HepG2 (cell line): ENCODE data around the gene COX15. TPM values are rescaled to one million over a fixed set of nuclear protein-coding genes. Genes with fewer than 3 reads are reported as not detected.

ENCODE experiments used
- ATAC-seq: fragments of 200-7000 bp; cut with Tn5 transposase; 3 replicates; pipeline ENCODE4 v1.9.1; 2020; ENCODE audit warnings: mild to moderate bottlenecking, moderate library complexity
- Bru-seq: library from RNA; stranded (reverse); fragments of 400-500 nt; gene quantifications from one replicate; lab custom pipeline; 2021; lab: Mats Ljungman, UMichigan
- BruChase-seq, 2 experiments: library from RNA; stranded (reverse); fragments of 400-500 nt; gene quantifications; one replicate each; lab custom pipeline; 2021; lab: Mats Ljungman, UMichigan
- BruUV-seq: library from RNA; stranded (reverse); fragments of 400-500 nt; replicated peaks from 2 replicates; lab custom pipeline; 2021; lab: Mats Ljungman, UMichigan
- CTCF ChIA-PET: fragments of 300-600 bp; formaldehyde crosslinking; extraction: SDS; loops from one replicate; lab custom pipeline; 2021; ENCODE audit warnings: low total read pairs, inconsistent platforms, low intra/inter-chr PET ratio; lab: Yijun Ruan, JAX
- POLR2A ChIA-PET: fragments of 350-600 bp; sonication (Branson Sonifier 250); formaldehyde crosslinking; loops from one replicate; lab custom pipeline; 2020; ENCODE audit warnings: antibody characterized with exemption, inconsistent platforms; lab: Yijun Ruan, JAX
- DNase-seq: peaks from one replicate; pipeline ENCODE4 v3.0.0-alpha.2; 2015; ENCODE audit warnings: low spot score
- FAIRE-seq: peaks from 3 replicates; lab custom pipeline; 2011; peaks lifted over from hg19 to GRCh38; lab: Jason Lieb, UNC
- H2AFZ ChIP-seq: one replicate; pipeline ENCODE4 v1.6.1; 2011; ENCODE audit warnings: low read length, inconsistent platforms
- H3K27ac ChIP-seq: fragments of 300-600 bp; 3 replicates; pipeline ENCODE4 v1.8.0; 2011; ENCODE audit warnings: mixed run types, mild to moderate bottlenecking, mixed read lengths, low read length, inconsistent platforms; ENCODE audit not compliant: insufficient read depth; ENCODE audit errors: extremely low read length
- H3K27me3 ChIP-seq, 2 experiments: fragments of 200-600 bp in 1 of 2; 2 replicates in 1 of 2; 3 replicates in 1 of 2; pipeline versions ENCODE4 v1.6.0 to v1.8.0; 2011; ENCODE audit warnings: low read length in 2 of 2, mild to moderate bottlenecking in 2 of 2, moderate library complexity in 2 of 2, inconsistent platforms in 1 of 2; ENCODE audit not compliant: insufficient read depth in 2 of 2, control insufficient read depth in 1 of 2
- H3K36me3 ChIP-seq, 2 experiments: fragments of 200-600 bp in 1 of 2; replicated peaks in 1 of 2; 2 replicates in 1 of 2; 3 replicates in 1 of 2; pipeline versions ENCODE4 v1.5.1 to v1.8.0; 2011; ENCODE audit warnings: low read length in 2 of 2, inconsistent platforms in 1 of 2; ENCODE audit not compliant: insufficient read depth in 2 of 2, control insufficient read depth in 1 of 2
- H3K4me1 ChIP-seq: 2 replicates; pipeline ENCODE4 v1.5.1; 2012; ENCODE audit warnings: low read length, inconsistent platforms; ENCODE audit not compliant: insufficient read depth
- H3K4me2 ChIP-seq: 2 replicates; pipeline ENCODE4 v1.6.0; 2011; ENCODE audit warnings: low read depth, low read length, inconsistent platforms
- H3K4me3 ChIP-seq, 3 experiments: fragments of 200-600 bp in 1 of 3; sonication (generic), shearing (Covaris generic) in 1 of 3; replicated peaks in 1 of 3; 2 replicates each; pipeline ENCODE4 v1.5.1; 2011 to 2016; ENCODE audit warnings: low read length in 3 of 3, inconsistent platforms in 2 of 3, low read depth in 2 of 3, mild to moderate bottlenecking in 2 of 3, control low read depth in 1 of 3, mixed read lengths in 1 of 3; ENCODE audit not compliant: insufficient read depth in 1 of 3
- H3K79me2 ChIP-seq: one replicate; pipeline ENCODE4 v1.6.1; 2011; ENCODE audit warnings: low read length, inconsistent platforms; ENCODE audit not compliant: insufficient read depth
- H3K9ac ChIP-seq: 2 replicates; pipeline ENCODE4 v1.6.0; 2011; ENCODE audit warnings: mild to moderate bottlenecking, low read depth, low read length, inconsistent platforms; ENCODE audit not compliant: insufficient read depth
- H3K9me3 ChIP-seq: 2 replicates; pipeline ENCODE4 v1.5.1; 2012; ENCODE audit warnings: mild to moderate bottlenecking, low read length
- H4K20me1 ChIP-seq: 2 replicates; pipeline ENCODE4 v1.6.0; 2011; ENCODE audit warnings: inconsistent platforms, mild to moderate bottlenecking, low read length, moderate library complexity; ENCODE audit not compliant: insufficient read depth
- ATF6 ChIP-seq: sonication (generic); formaldehyde crosslinking; conservative IDR thresholded peaks from 2 replicates; pipeline ENCODE4 v1.4.0; 2020; ENCODE audit warnings: missing genetic modification reagents
- ATF7 ChIP-seq, 2 experiments: fragments of 450-650 bp in 1 of 2; sonication (generic) in 1 of 2; formaldehyde crosslinking in 1 of 2; IDR thresholded peaks; 2 replicates each; pipeline versions ENCODE4 v1.4.0 to v1.6.1; 2016 to 2020; ENCODE audit warnings: antibody characterized with exemption in 1 of 2, mild to moderate bottlenecking in 1 of 2, missing genetic modification reagents in 1 of 2
- BCLAF1 ChIP-seq: fragments of 450-650 bp; IDR thresholded peaks from 2 replicates; pipeline ENCODE4 v1.6.1; 2017; ENCODE audit warnings: mild to moderate bottlenecking
- DDIT3 ChIP-seq: sonication (generic); formaldehyde crosslinking; IDR thresholded peaks from 2 replicates; pipeline ENCODE4 v1.4.0; 2020; ENCODE audit warnings: mild to moderate bottlenecking, missing genetic modification reagents
- FOXP1 ChIP-seq, 2 experiments: fragments of 450-650 bp in 1 of 2; IDR thresholded peaks; 2 replicates each; pipeline ENCODE4 v1.6.1; 2017 to 2018; ENCODE audit warnings: antibody characterized with exemption in 1 of 2
- RBM22 ChIP-seq: fragments of 200-400 bp; formaldehyde crosslinking; optimal IDR thresholded peaks from 2 replicates; pipeline ENCODE3; 2017; ENCODE audit warnings: mild to moderate bottlenecking, low read length, moderate library complexity
- RFX3 ChIP-seq: IDR thresholded peaks from 2 replicates; pipeline ENCODE4 v1.6.1; 2016; ENCODE audit warnings: missing biosample characterization, missing genetic modification reagents
- SCMH1 ChIP-seq: sonication (generic); formaldehyde crosslinking; IDR thresholded peaks from 2 replicates; pipeline ENCODE4 v1.9.0; 2021; ENCODE audit warnings: missing genetic modification reagents, mild to moderate bottlenecking, borderline replicate concordance
- TOPORS ChIP-seq: sonication (generic); formaldehyde crosslinking; IDR thresholded peaks from 2 replicates; pipeline ENCODE4 v1.8.0; 2023; ENCODE audit warnings: mild to moderate bottlenecking, missing genetic modification reagents
- ZBTB1 ChIP-seq: sonication (generic); formaldehyde crosslinking; IDR thresholded peaks from 2 replicates; pipeline ENCODE4 v1.4.0; 2020; ENCODE audit warnings: missing genetic modification reagents, borderline replicate concordance
- WGBS: methylation state at CpG from one replicate; pipeline ENCODE4 v1.1.6; 2017; ENCODE audit warnings: low lambda C conversion rate; 5-methylcytosine and 5-hydroxymethylcytosine counted together
- in situ Hi-C: cut with HindIII; loops from 2 replicates; pipeline ENCODE4 v1.10.0; 2017; ENCODE audit warnings: low pct_unique_long_range_greater_than_20kb; ENCODE audit not compliant: extremely low pct_ligation_motif_present
- intact Hi-C: fragments of 100-400 bp; cut with micrococcal nuclease; formaldehyde crosslinking; loops from one replicate; pipeline ENCODE4 v1.10.0; 2022; ENCODE audit not compliant: unreplicated experiment
- long read RNA-seq, 2 experiments: library from RNA in 1 of 2; library from polyadenylated mRNA in 1 of 2; stranded (forward) in 1 of 2; unstranded in 1 of 2; transcript quantifications; one replicate each; pipeline ENCODE4 v2.0.0, GENCODE V29; 2019 to 2022
- polyA minus RNA-seq, 3 experiments: library from RNA; depleted of rRNA, polyadenylated mRNA; stranded (reverse); fragments of >200 nt; gene quantifications; 2 replicates each; pipeline ENCODE4 v1.2.3, GENCODE V29; 2011; ENCODE audit warnings: low replicate concordance in 1 of 3
- polyA plus RNA-seq, 8 experiments: library from polyadenylated mRNA; depleted of rRNA in 3 of 8; stranded (reverse) in 7 of 8; unstranded in 1 of 8; fragments of >200 nt; fragmentation: Illumina TruSeq in 4 of 8; extraction: Trizol in 4 of 8; gene quantifications; 2 replicates each; pipeline versions ENCODE4 v1.2.1 to v1.2.3, GENCODE V29; 2011 to 2016; ENCODE audit warnings: low read depth in 4 of 8, missing spikeins in 1 of 8, mixed read lengths in 1 of 8; ENCODE audit not compliant: insufficient read depth in 1 of 8
- total RNA-seq, 5 experiments: library from RNA; depleted of rRNA; stranded (reverse); fragments of >200 nt; fragmentation: Illumina TruSeq; extraction: Trizol; gene quantifications; 2 replicates each; pipeline ENCODE4 v1.2.3, GENCODE V29; 2016; ENCODE audit warnings: low read depth in 1 of 5

COX15 gene
- total RNA-seq (2016; rRNA removed; fragmentation: Illumina TruSeq; extraction: Trizol) (44.7 and 59.4 TPM in 2 replicates), polyA plus RNA-seq (2011; rRNA removed) (17.4 and 19.2 TPM in 2 replicates), polyA minus RNA-seq (2011; rRNA and poly(A)+ RNA removed; ENCODE audit: low replicate concordance) (18.4 and 29.2 TPM in 2 replicates), Bru-seq, nascent RNA (percentile 73 among the genes with signal in this experiment), BruChase-seq, experiment 1, labeled RNA remaining after a 6-hour chase (percentile 93 among the genes with signal in this experiment), BruChase-seq, experiment 2, labeled RNA remaining after a 2-hour chase (percentile 87 among the genes with signal in this experiment)
- total RNA-seq (2016; cell fraction: cytosol; rRNA removed; fragmentation: Illumina TruSeq; extraction: Trizol; ENCODE audit: low read depth), result 4.9 and 5.6 TPM in 2 replicates
- total RNA-seq (2016; cell fraction: insoluble cytoplasmic fraction; rRNA removed; fragmentation: Illumina TruSeq; extraction: Trizol), result 44.5 and 56.7 TPM in 2 replicates
- 15.8 and 19.5 TPM in 2 replicates for total RNA-seq (2016; cell fraction: membrane; rRNA removed; fragmentation: Illumina TruSeq; extraction: Trizol)
- total RNA-seq (2016; cell fraction: nucleus; rRNA removed; fragmentation: Illumina TruSeq; extraction: Trizol), result 22.2 and 24.1 TPM in 2 replicates
- 8.0 and 11.2 TPM in 2 replicates for polyA plus RNA-seq (2011; cell fraction: cytosol; rRNA removed)
- 10.1 and 13.7 TPM in 2 replicates for polyA plus RNA-seq (2011; cell fraction: nucleus; rRNA removed)
- polyA plus RNA-seq (2012), result 16.0 and 25.6 TPM in 2 replicates
- 3.4 and 4.0 TPM in 2 replicates for polyA plus RNA-seq (2016; cell fraction: cytosol; fragmentation: Illumina TruSeq; extraction: Trizol; ENCODE audit: low read depth)
- polyA plus RNA-seq (2016; cell fraction: insoluble cytoplasmic fraction; fragmentation: Illumina TruSeq; extraction: Trizol; ENCODE audit: low read depth), result 40.4 and 40.7 TPM in 2 replicates
- 9.5 and 10.0 TPM in 2 replicates for polyA plus RNA-seq (2016; cell fraction: membrane; fragmentation: Illumina TruSeq; extraction: Trizol; ENCODE audit: low read depth)
- 25.7 and 26.1 TPM in 2 replicates for polyA plus RNA-seq (2016; cell fraction: nucleus; fragmentation: Illumina TruSeq; extraction: Trizol; ENCODE audit: insufficient read depth, low read depth)
- polyA minus RNA-seq (2011; cell fraction: cytosol; rRNA and poly(A)+ RNA removed), result 12.0 and 14.7 TPM in 2 replicates
- polyA minus RNA-seq (2011; cell fraction: nucleus; rRNA and poly(A)+ RNA removed), result 13.5 and 15.9 TPM in 2 replicates
- long read RNA-seq, experiment 1, transcript COX15-201 (9 exons, 2,356 nt), result major isoform, 32 of 43 reads
- long read RNA-seq, experiment 1, partial matches to known transcripts, result 3 of 43 reads
- long read RNA-seq, experiment 1, other reads (novel, unspliced or antisense), result 5 of 43 reads
- long read RNA-seq, experiment 2, transcript COX15-201 (9 exons, 2,356 nt), result major isoform, 16 of 40 reads
- long read RNA-seq, experiment 2, partial matches to known transcripts, result 2 of 40 reads
- long read RNA-seq, experiment 2, other reads (novel, unspliced or antisense), result 22 of 40 reads

GRCh38 chr10:99732033-99732842 lies at the start of gene COX15, which contains the start of gene CUTC:
COX15 (minus strand) TSS chr10:99732127; CDS start chr10:99732049, 78 bp downstream.
CUTC (plus strand) TSS chr10:99732234; CDS start chr10:99732349, 115 bp downstream.
- ATAC-seq (peak; percentile 93), FAIRE-seq (peak; percentile 86), DNase-seq (peak; percentile 94)
- Histone ChIP-seq H3K27ac (peak within 1 kb of the TSS; percentile 97), H3K4me3 (peak within 1 kb of the TSS; percentile 80 to 87 (median 81)), H3K79me2 (peaks cover 25% of the 10 kb centered on the region), H3K4me2 (peak within 1 kb of the TSS; percentile 82), H2AFZ (peak within 1 kb of the TSS; percentile 37), H3K27me3 (no peaks in the 10 kb centered on the region; a peak in 1 of 5 replicates), H3K9me3 (no peaks in the 10 kb centered on the region), H3K9ac (peak within 1 kb of the TSS; percentile 91), H3K36me3 (peaks cover 1 to 8% of the 10 kb centered on the region in 2 experiments; a peak in 2 of 5 replicates), H4K20me1 (0 out of 2 replicates have a peak, but pooled peaks cover 4% of the 10 kb centered on the region), H3K4me1 (peaks cover 39% of the 10 kb centered on the region)
- ChIA-PET CTCF (no interaction called here), POLR2A (interaction anchor here (0.7 to 3.7 kb wide), 30 partner anchors 12 to 1462 kb away, joined by 3 to 73 read pairs (median 5); partner anchors contain the start of genes ABCC2, ENTPD7, GOT1 and SLC25A28)
- TSS peak; percentile 88 for BruUV-seq
- in situ Hi-C loops, result loop anchor here (5.0 kb wide), 1 partner anchor 50 kb away; the partner anchor contains the start of gene ABCC2
- intact Hi-C loops, result loop anchor here (1.0 to 2.0 kb wide), 2 partner anchors 23 to 50 kb away; partner anchors contain the start of gene ABCC2
- whole genome bisulfite sequencing, result 0% methylated on average over 27 of the region's 73 CpGs
- TF ChIP-seq RFX3 (CRISPR knock-in tag), result no peak
- TF ChIP-seq ZBTB1 (CRISPR knock-in tag), result no peak
- 0 out of 2 replicates have a peak, but pooled peaks have one; percentile 63 for TF ChIP-seq TOPORS
- TF ChIP-seq DDIT3, result no peak
- no peak for TF ChIP-seq BCLAF1
- TF ChIP-seq ATF7 (IDR thresholded peaks at IDR 0.05), result no peak
- no peak for TF ChIP-seq ATF7 (CRISPR knock-in tag; IDR thresholded peaks at IDR 0.05)
- no peak for TF ChIP-seq RBM22
- TF ChIP-seq ATF6 (CRISPR knock-in tag), result 0 out of 2 replicates have a peak, but pooled peaks have one; percentile 38
- TF ChIP-seq SCMH1 (CRISPR knock-in tag), result no peak
- no peak for TF ChIP-seq FOXP1 (IDR thresholded peaks at IDR 0.05)
- TF ChIP-seq FOXP1 (CRISPR knock-in tag; IDR thresholded peaks at IDR 0.05), result no peak
